GM19467 (cell line): ENCODE results near the gene PGBD4.
"Not testable (repeated sequence)": the region's sequence is repeated elsewhere in the genome, so short reads cannot be mapped to it uniquely, and the experiment has no call there.

Experiments
- ATAC-seq: cut with Tn5 transposase; IDR thresholded peaks from one replicate; pipeline ENCODE4 v1.9.1; 2021; ENCODE audit warnings: mild to moderate bottlenecking, moderate library complexity; ENCODE audit not compliant: unreplicated experiment

Gene PGBD4

DNA sequence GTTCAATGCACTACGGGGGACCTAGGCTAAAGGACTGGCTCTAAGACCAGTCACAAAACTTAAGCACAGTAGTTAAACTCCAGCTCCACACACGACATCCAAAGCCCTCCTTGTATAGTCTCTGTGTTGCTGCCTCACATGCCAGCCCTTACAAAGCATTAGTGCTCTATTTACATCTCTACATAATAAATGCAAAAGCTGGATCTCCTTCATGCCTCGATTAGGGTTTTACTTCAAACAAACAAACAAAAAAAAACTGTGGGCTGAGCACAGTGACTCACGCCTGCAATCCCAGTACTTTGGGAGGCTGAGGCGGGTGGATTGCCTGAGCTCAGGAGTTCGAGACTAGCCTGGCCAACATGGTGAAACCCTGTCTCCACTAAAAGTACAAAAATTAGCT is 9.6 kb downstream of the PGBD4 start:
- no peak for ATAC-seq

DNA sequence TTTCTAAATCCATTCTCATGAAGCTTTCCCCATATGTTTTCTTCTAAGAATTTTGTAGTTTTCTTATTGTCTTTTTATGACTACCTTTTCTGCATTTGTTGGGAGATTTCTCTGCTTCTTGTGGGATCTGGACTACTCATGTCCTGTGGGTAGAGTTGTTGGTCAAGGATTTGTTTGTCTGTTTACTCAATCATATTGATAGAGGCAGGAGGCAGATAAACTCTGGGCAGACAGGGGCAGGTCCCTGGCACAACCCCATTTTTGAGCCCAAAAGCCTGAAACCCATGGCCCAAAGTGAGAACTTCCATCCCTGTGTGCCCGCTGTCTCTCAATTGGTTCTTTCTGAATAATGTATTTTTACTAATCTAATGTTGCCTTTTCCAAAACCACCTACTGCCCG is 12.3 kb downstream of the PGBD4 start:
- ATAC-seq, result no peak

- no peak for ATAC-seq
These were observed 12.9 kb downstream of the PGBD4 start for GRCh38 chr15:34114739-34115138.

DNA sequence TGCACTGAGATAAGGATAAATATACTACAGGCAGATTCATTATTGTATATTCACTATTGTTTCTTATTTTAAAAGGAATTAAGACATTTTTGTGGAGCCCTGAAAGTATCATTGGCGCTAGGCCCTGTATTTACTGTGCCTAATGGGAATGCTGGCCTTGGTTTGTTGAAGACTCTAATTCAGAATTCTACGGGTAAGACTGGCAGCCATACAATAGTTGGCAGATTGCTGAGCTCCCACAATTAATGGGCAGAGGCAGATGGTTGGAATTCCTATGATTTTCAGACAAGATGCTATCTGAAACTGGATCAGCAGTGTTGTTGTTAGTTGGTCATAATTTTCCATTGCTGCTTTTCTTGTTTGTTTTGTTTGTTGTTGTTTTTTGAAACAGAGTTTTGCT is 14.7 kb downstream of the PGBD4 start:
- no peak for ATAC-seq

- ATAC-seq, result no peak
These were observed 17.4 kb downstream of the PGBD4 start for GRCh38 chr15:34119291-34119690.

GRCh38 chr15:34120420-34120819 is 18.5 kb downstream of the PGBD4 start:
- not testable (repeated sequence) for ATAC-seq

- ATAC-seq, result not testable (repeated sequence)
These were observed 19.9 kb downstream of the PGBD4 start for GRCh38 chr15:34121786-34122185.

DNA sequence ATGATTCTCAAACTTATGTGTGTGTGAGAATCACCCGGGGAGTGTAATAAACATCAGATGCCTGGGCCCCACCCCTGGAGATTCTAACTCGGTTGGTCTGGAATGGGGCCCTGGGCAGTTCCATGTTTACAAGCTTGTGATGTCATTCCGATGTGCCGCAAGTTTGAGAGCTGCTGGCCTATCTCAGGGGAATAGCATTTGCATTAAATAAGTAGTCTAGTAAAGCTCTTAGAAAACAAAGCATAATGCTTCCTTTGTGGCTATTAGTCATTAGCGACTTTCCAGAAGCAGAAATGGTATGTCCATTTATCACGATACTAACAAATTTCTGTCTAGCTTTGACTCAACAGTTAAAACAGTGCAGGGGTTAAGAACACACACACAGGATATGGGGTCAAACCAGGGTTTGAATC is 20.9 kb downstream of the PGBD4 start:
- no peak for ATAC-seq

GRCh38 chr15:34124651-34125050 is 22.8 kb downstream of the PGBD4 start:
- ATAC-seq, result no peak

- ATAC-seq, result no peak
These were observed 24.1 kb downstream of the PGBD4 start for GRCh38 chr15:34125945-34126344.

DNA sequence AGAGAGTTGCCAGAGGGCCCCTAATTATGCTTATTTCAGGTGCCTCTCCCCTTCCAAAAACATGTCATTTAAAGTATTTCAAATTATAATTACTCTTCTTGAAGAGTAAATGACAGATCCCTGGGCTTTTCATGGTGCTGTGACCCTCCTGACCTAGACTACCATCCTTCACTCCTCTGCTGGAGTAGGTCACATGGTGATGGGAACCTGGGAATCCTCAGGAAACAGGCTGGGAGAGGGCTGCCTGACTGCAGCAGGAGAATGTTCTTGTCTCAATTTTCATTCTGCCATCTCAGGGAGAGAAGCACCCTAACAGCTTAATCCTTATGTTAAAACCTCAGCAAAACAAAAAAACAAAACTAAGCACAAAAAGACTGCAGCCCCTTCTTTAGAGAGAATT is 24.6 kb downstream of the PGBD4 start:
- no peak for ATAC-seq

- ATAC-seq, result no peak
These were observed 27.0 kb downstream of the PGBD4 start for GRCh38 chr15:34128898-34129297.

GRCh38 chr15:34132881-34133280 is 31.0 kb downstream of the PGBD4 start:
- no peak for ATAC-seq

DNA sequence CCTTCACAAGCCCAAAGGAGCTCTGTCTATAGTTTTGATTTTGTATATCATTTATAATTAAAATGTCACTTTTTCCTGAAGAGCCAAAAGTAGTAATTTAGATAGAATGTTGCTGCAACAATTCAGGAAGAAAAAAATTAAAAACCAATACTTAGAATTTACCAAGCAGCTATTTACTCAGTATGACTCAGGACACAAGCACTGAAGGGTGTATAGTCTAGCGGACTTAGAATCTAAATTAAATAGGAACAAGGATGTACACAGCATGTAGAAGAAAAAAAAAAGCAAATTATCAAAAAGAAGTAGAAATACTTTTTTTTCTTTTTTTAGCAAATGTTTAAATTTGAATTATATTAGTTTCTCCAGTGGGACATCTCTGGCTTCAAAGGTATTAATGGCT is 31.6 kb downstream of the PGBD4 start:
- no peak for ATAC-seq

DNA sequence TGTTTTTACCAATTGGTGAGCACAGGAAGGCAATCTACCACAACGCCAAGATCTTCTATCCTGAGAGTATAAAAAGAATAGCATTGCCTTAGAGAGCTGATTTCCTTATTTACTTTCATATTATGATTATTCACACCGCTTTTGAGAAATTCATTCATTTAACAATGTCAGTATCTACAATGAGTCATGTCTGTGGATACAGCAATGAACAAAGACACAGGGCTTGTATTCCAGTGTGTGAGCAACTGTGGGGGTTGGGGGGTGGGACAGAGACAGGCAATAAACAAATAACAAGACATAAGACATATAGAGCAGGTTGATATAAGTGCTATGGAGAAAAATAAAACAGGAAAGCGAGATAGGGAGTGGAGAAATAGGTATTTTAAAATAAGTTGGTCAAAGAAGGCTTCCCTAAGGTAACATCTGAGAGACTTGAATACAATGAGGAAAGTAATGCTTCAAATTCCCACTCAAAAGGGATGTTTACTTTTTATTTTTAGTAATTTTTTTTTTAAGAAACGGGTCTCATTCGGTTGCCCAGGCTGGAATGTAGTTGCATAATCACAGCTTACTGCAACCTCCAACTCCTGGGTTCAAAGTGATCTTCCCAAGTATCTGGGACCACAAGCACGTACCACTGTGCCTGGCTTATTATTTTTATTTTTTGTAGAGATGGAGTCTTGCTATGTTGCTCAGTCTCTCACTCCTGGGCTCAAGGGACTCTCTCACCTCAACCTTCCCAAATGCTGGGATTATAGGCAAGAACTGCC is 45.7 kb downstream of the PGBD4 start:
- ATAC-seq, result no peak

GRCh38 chr15:34154725-34155204 is 52.9 kb downstream of the PGBD4 start:
- no peak for ATAC-seq

GRCh38 chr15:34155859-34156258 is 54.0 kb downstream of the PGBD4 start:
- no peak for ATAC-seq
